GM21576 (cell line): Measurements from ENCODE around the gene MLN.

Source experiments
- ATAC-seq: cut with Tn5 transposase; IDR thresholded peaks from one replicate; pipeline ENCODE4 v1.9.1; 2021; ENCODE audit warnings: mild to moderate bottlenecking, moderate library complexity; ENCODE audit not compliant: unreplicated experiment

MLN gene

DNA sequence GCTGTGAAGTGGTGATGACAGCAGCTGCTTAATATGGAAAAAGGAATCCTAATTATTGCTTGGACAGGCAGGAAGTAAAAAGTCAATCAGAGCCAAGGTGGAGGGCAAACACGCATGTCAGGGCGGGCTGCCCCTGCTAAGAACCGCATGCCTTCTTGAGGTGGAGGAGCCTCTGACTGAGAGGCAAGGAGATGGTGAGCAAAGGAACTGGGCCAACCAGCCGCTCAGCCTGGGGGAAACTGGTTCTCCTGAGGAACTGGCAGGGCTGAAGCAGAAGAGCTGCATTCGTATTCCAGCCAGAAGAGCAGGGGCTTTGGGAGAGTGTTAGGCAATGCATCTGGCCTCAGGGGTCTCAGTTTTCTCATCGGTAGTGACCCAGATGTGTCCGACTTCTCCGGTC is 13.1 kb upstream of the MLN start:
- ATAC-seq, result no peak

DNA sequence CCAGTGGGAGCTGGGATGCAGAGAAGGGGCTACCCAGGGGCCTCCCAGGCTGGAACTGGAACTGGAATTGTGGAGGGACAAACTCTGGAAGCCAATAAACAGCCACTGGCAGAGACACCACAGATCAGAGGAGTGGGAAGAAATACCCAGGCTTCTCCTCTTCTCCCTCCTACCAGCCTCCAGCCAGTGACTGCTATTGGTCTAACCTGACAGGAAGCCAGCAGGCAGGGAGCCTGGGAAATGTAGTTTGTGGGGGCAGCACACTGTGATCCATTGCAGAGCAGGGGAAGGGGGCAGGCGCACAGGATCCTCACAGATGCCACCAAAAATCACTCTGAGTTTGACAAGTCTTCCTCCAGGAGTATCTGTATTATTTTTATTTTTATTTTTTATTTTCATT is 12.1 kb upstream of the MLN start:
- no peak for ATAC-seq

- ATAC-seq, result no peak
Observed at GRCh38 chr6:33813990-33814985, 10.5 kb upstream of the MLN start.

DNA sequence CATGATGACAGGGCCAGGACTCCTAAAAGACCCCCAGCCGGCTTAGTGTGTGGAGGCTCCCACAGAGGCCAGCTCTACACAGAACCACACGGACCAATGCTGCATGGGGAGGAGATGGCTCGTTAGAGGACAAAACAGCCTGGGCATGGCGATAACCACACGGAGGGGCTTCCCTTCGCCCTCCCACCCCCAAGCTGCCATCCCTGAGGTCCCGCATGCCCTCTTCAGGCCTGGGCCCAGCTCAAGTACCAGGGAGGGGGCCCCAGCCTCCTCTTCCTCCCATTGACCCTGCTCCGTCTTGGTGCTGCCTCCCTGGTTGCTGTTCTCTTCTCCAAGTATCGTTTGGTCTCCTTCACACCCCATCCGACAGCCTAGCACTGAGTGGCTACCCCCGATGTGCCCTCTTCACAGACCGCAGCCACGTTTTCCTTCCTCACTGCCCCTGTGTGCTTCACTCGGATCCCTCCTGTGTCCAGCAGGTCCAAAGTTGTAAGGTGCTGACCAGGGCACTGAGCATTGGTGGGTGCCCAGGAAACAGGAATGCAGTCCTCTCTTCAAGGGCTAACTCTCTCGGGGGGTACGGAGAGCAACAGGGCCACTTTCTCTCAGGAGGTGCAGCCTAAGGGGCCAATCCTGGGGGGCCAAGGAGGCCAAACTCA is 9.6 kb upstream of the MLN start:
- ATAC-seq, result no peak

- ATAC-seq, result no peak
Observed at GRCh38 chr6:33812669-33813068, 8.9 kb upstream of the MLN start.

DNA sequence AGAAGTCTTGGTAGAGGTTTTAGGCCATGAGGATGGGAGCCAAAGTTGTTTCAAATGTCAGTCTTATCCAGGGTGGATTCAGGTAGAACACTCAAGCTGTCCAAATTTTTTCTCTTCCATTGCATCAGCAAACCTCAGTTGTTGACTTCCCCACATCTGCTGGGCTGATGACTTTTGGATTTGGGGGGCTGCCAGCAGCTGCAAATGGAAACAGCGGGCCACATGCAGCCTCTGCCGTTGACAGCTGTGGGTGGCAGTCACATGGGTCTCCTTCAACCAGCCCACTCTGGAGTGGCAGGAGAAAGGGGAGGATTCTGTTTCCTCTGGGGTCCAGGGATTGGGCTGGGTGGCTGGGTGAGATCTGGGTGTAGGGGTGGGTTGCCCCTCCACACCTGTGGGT is 5.8 kb upstream of the MLN start:
- no peak for ATAC-seq

- no peak for ATAC-seq
Observed at GRCh38 chr6:33808641-33809180, 4.9 kb upstream of the MLN start.

- no peak for ATAC-seq
Observed at GRCh38 chr6:33807606-33808005, 3.8 kb upstream of the MLN start.

GRCh38 chr6:33806841-33807240 is 3.0 kb upstream of the MLN start:
- no peak for ATAC-seq

GRCh38 chr6:33802186-33802958 is 1.4 kb downstream of the MLN start:
- no peak for ATAC-seq

GRCh38 chr6:33801611-33802010 is 2.2 kb downstream of the MLN start:
- no peak for ATAC-seq

GRCh38 chr6:33800248-33800969 is 3.4 kb downstream of the MLN start:
- no peak for ATAC-seq

DNA sequence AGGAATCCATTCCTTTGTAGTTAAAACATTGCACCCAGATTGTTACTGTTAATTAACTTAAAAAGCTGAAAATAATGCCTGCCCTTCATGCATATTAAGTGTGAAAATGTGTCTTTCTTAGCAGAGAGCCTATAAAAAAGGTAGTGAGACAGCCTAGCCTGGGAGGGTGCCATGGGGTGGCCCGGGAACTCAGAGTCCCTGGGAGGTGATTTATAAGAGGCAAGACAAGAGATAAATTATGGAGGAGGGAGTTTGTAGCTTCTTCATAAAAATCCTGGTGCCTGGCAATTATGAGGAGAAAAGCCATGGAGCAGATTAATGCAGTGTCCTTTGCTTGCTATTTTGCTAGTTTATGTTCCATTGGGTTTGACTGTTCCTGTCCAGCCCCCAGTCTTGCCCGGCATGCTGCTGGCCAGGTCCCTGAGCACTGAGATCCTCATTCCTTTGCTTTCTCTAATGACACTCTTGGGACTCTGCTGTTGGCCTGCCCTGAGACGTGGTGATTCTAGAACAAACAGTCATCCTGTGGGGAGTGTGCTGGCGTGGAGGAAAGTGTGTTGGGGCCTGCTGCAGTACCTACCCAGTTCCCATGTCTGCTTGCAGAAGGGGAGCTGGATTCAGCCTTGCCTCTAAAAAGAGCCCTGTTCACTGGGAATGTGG is 4.2 kb downstream of the MLN start:
- ATAC-seq, result no peak

DNA sequence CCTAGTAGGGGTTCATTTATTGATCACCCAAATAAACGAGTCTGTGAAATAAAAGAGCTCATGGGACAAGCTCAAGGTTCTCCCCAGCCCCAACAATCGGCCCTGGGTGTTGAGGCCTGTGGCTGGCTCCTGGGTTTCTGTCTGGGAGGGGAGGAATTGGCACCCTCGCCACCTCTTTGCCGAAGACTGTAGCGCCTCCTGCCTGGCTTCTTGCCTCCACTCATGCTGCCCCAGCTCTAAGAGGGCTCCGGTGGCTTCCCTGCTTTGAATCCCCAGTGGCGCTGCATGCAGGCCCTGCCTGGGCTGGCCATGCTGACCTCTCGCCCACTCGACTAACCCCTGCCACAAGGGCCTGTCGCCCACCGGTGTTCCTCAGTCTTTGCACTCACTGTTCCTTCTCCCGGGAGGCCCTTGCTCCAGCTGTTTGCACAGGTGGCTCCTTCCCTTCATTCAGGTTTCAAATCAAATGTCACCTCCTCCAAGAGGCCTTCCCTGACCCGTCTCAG is 5.4 kb downstream of the MLN start:
- no peak for ATAC-seq

DNA sequence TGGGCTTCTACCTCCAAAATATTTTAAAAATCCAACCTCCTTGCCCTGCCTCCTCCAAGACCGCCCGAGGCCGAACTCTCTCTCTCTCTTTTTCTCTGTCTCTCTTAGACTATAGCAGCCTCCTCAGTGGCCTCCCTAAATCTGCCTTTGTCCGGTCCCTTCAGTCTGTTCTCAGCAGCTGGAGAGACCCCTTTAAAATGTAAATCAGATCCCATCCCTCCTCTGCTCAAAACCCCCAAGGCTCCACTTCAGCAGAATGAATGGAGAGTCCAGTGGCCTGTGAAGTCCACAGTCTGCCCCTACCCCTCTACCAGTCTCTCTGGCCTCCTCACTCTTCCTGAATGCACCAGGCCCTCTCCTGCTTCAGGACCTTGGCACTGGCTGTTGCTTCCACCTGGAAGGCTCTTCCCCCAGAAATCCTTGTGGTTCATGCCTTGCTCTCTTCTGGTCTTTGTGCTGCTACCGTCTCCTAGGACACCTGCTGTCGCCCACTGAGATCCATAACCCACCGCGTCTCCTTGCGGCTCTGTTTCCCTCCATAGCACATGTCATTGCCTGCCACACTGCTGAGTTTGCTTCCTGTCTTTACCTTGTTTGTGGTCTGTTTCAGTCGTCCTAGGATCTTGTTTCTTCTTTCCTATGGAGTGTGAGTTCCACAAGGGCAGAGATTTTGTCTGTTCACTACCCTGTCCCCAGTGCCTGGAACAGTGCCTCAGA is 6.0 kb downstream of the MLN start:
- ATAC-seq, result no peak

DNA sequence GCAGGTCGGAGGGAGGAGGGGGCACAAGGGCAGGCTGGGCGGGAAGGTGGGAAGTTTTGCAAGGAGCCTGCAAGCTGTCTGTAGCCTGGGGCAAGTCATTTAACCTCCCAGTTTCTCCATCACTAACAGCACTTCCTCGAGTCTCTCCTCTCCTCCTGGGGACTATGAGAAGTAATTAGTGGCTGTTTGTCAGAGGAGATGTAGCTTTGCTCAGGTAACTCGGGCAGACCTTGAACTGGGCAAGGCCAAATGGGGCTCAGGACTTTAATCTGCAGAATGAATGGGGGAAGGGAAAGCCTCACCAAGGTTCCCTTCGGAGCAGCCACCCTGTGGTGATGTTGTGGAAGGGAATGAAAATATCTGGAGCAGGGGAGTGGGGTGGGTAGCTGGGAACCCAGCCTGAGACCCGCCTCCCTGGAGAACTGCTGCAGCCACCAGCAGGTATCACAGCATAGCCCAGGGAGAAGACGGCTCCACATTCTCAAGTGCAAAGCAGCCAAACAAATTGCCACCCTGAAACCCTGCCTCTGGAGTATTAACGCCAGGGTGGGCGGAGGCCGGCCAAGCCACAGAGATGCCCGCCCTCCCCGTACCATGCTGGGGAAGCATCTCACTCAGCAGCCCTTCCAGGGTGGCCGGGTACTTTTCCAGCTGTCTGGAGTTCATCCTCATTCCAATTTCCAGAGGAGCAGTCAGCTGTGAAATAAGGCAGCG is 8.7 kb downstream of the MLN start:
- ATAC-seq, result no peak

DNA sequence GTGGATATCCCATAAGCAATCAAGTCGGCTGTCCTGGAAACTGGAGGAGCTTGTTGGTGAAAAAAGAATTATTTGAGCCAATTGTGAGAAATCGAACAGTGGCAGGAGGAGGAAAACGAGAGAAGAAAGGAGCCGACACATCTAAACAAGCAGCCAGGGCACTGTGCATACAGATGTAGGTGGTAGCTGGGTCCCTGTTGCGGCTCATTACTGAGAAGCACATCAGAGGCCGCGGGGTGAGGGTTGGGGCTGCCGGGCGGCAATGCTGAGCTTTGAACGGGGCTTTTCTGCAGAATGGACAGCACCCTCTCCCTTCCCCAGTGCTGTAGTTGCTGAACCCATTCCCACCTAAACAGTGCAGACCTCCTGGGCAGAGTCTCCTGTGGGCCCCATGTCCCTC is 10.8 kb downstream of the MLN start:
- no peak for ATAC-seq

DNA sequence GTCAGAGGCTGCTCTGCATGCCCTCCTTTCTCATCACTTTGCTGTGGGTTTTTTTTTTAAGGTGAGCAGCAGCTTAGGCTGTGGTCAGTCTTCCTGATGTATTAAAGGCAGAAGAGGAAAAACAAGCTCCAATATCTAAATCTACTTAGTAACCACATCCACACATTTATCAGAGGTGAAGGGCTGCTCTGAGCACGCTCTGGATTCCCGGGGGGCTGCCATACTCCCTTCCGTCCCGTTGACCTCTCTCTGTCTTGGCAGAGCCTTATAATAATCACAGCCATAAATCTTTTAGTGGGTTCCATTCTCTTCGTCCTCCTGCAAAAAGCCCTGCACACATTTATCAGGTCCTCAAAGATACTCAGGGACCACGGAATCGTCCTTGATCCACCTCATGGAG is 12.2 kb downstream of the MLN start:
- no peak for ATAC-seq

DNA sequence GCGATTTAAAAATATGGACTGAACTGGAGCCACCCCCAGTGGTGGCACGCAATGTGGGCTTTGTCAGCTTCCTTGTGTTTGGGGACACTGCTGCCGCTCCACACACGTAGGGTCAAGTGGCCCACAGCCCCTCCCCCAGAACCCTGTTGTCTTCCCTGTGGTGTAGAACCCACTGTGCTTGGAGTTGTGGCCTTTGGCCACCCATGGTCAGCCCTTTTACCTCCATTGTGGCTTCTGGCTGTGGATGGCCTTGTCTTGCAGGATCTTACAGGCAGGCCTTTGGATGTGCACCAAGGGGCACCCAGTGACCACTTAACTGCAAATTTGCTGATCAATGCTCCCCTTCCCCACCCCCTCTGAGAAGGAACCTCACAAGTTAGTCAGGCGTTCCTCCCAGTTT is 12.9 kb downstream of the MLN start:
- ATAC-seq, result no peak
